NOMO-1 treated with DMSO at 0.1 percent for 48 hours (cell line): ENCODE data around the gene SOBP.

Source experiments
- DNase-seq: peaks from one replicate; lab custom pipeline; 2025; ENCODE audit not compliant: unreplicated experiment; lab: John Stamatoyannopoulos, UW

SOBP gene

GRCh38 chr6:107635057-107635515, 145.2 kb downstream of the SOBP start:
- no peak for DNase-seq

GRCh38 chr6:107636486-107636885, 146.6 kb downstream of the SOBP start:
- DNase-seq = no peak

GRCh38 chr6:107637316-107638315, 147.7 kb downstream of the SOBP start:
- no peak for DNase-seq

- no peak for DNase-seq
Observed at GRCh38 chr6:107638493-107638892, 148.6 kb downstream of the SOBP start.

- DNase-seq = no peak
Observed at GRCh38 chr6:107639511-107639910, 149.6 kb downstream of the SOBP start.

- DNase-seq = no peak
Observed at GRCh38 chr6:107641071-107641470, 151.2 kb downstream of the SOBP start.

GRCh38 chr6:107641500-107641941, 151.6 kb downstream of the SOBP start:
- DNase-seq = no peak

GRCh38 chr6:107642095-107642860, 152.4 kb downstream of the SOBP start:
- peak; percentile 66 for DNase-seq

GRCh38 chr6:107642861-107643328, 153.0 kb downstream of the SOBP start:
- DNase-seq = no peak

- DNase-seq = no peak
Observed at GRCh38 chr6:107644513-107644912, 154.6 kb downstream of the SOBP start.

GRCh38 chr6:107645740-107646139, 155.8 kb downstream of the SOBP start:
- no peak for DNase-seq

GRCh38 chr6:107646176-107646575, 156.3 kb downstream of the SOBP start:
- DNase-seq = no peak

GRCh38 chr6:107646776-107647438, 157.0 kb downstream of the SOBP start:
- DNase-seq = no peak

GRCh38 chr6:107647439-107647948, 157.6 kb downstream of the SOBP start:
- no peak for DNase-seq

GRCh38 chr6:107648983-107649382, 159.1 kb downstream of the SOBP start:
- DNase-seq = no peak

GRCh38 chr6:107652526-107653182, 162.7 kb downstream of the SOBP start:
- DNase-seq = peak; percentile 30

GRCh38 chr6:107653183-107653580, 163.3 kb downstream of the SOBP start:
- no peak for DNase-seq

- DNase-seq = no peak
Observed at GRCh38 chr6:107653861-107654394, 164.0 kb downstream of the SOBP start.

GRCh38 chr6:107654764-107655163, 164.8 kb downstream of the SOBP start:
- peak; percentile 24 for DNase-seq

GRCh38 chr6:107655245-107655644, 165.3 kb downstream of the SOBP start:
- no peak for DNase-seq
